Measurements from ENCODE around the gene CBX8.
"Not testable (repeated sequence)": the region's sequence is repeated elsewhere in the genome, so short reads cannot be mapped to it uniquely, and the experiment has no call there.

Gene CBX8

DNA sequence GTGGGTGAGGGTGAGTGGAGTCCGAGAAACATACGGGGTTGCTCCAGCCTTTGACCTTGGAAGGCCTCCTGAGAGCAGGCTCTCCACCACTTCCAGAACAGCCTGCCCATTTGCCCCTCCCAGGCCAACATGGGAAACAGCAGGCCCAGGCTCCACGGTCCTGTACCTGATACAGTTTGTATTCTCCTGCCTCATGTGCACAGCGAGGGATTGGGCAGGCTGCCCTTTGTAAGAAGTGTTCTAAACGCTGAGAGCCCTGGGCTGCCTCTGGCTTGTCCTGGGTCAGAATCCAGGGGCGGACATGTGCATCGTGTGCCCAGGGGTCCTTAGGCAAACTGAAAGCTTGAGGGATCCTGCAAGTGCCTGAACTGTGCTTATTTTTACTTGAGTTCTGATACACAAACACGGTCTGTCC is 22.3 kb downstream of the CBX8 start:
- no peak for DNase-seq
- TF ChIP-seq POLR2A (IDR thresholded peaks at IDR 0.05; ENCODE audit: low read length) (no peak), GATA1 (IDR thresholded peaks at IDR 0.05; ENCODE audit: low read depth, low read length) (no peak)

DNA sequence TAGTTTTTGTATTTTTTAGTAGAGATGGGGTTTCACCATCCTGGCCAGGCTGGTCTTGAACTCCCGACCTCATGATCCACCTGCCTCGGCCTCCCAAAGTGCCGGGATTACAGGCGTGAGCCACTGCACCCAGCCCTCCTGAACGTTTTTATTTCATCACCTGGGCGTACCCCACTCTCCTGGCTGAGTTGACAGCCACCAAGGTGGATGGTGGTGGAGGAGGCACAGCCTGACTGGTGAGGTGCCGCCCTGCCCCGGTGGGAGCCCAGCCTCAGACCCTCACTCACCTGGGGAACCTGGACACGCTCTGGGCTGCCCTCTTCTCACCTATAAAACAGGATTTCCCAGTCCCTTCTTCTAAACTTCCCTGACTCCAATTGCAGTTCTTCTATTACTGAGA is 24.2 kb downstream of the CBX8 start:
- not testable (repeated sequence) for DNase-seq

- no peak for TF ChIP-seq GATA1 (IDR thresholded peaks at IDR 0.05; ENCODE audit: low read depth, low read length)
- no peak for TF ChIP-seq POLR2A (IDR thresholded peaks at IDR 0.05; ENCODE audit: low read length)
These were observed 25.6 kb downstream of the CBX8 start for GRCh38 chr17:79771276-79771675.

DNA sequence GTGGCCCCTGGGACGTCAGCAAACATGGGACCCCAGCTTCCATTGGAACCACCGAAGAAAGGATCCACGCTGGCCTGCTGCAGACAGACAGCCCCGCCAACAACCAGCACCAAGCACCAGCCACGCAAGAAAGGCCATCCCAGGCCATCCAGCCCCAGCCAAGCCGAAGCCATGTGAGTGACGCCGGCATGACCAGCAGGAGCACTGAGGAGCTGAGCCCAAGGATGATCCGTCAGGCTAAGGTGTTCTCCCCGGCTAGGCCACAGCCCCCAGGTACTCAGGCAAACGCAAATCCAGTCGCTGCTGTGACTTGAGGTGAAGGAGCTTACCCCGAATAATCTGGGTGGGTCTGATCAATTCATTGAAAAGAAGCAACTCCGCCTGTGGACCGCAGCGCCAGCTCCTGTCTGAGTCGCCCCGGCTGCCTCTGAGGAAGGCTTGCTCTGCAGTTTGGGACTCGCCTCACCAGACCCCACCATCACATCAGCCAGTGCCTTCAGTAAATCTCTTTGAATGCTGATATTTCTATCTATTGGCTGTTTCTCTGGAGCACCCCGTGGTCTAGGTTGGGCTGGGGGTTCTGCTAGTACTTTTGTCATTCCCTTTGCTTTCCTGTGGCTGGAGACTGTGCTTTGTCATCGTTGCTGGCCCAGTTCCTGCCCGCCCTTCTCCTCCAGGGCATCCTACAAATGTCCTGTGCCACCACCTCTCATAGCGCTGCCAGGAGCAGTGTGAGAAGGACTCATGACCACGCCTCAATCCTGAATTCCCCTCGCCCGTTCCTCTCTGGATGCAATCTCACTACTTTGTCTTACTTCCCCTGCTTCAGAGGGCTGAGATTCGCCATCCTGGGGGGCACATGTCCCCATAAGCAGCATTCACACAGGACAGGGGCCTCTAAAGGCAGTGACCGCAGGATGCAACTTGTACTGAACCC is 27.0 kb downstream of the CBX8 start:
- no peak for DNase-seq
- TF ChIP-seq GATA1 (IDR thresholded peaks at IDR 0.05; ENCODE audit: low read depth, low read length) (no peak), POLR2A (IDR thresholded peaks at IDR 0.05; ENCODE audit: low read length) (no peak)

More at GRCh38 chr17:79771276-79771675, 25.6 kb downstream of the CBX8 start:
- no peak for DNase-seq

GRCh38 chr17:79765708-79766107 is 31.2 kb downstream of the CBX8 start:
- TF ChIP-seq POLR2A (IDR thresholded peaks at IDR 0.05; ENCODE audit: low read length) (no peak), GATA1 (IDR thresholded peaks at IDR 0.05; ENCODE audit: low read depth, low read length) (no peak)
- no peak for DNase-seq

- TF ChIP-seq POLR2A (IDR thresholded peaks at IDR 0.05; ENCODE audit: low read length), result no peak
- no peak for TF ChIP-seq GATA1 (IDR thresholded peaks at IDR 0.05; ENCODE audit: low read depth, low read length)
- no peak for DNase-seq
These were observed 34.8 kb downstream of the CBX8 start for GRCh38 chr17:79761894-79762589.

DNA sequence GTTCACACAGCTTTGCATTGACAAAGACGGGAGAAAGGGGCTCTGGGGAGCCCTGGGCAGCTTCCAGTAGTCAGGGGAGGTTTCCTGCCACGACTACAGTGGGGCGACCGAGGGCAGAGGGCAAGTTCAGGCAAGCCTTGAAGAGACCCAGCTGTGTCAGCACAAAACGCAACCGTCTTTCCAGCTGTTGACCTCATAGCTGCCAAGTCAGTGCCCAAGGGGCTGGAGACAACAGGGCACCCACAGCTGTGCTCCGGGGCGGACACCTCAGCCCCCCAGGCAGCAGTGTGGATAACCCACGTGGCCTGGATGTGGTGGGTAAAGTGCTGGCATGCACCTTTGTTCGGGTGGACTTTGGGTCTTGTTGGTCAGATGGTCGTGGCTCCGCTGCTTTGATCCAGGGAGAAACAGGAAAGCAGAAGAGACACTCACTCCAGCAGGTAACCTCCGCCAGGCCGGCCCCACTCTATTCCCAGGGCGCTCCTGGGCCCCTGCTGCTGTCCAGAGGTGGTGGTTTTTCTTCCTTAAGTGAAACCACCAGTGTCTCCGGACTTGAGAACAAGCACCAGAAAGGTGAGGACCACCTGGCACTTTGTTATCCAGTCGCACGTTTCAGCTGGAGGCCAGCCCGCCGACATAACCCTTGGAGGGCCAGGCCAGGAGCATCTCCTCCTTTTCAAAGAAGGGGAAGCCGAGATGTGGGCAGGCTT is 36.5 kb downstream of the CBX8 start:
- DNase-seq, result no peak
- TF ChIP-seq POLR2A (IDR thresholded peaks at IDR 0.05; ENCODE audit: low read length) (no peak), GATA1 (IDR thresholded peaks at IDR 0.05; ENCODE audit: low read depth, low read length) (no peak)

DNA sequence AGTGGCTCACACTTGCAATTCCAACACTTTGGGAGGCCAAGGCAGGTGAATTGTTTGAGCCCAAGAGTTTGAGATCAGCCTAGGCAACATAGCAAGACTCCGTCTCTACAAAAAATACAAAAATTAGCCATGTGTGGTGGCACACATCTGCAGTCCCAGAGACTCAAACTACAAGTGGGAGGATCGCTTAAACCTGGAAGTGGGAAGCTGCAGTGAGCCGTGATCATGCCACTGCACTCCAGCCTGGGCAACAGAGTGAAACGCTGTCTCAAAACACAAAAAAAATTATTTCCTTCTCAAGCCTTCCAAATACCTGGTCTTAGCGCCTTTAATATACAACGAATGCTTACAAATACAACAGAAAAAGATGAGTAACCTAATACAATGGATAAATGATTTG is 38.6 kb downstream of the CBX8 start:
- no peak for TF ChIP-seq GATA1 (IDR thresholded peaks at IDR 0.05; ENCODE audit: low read depth, low read length)
- no peak for TF ChIP-seq POLR2A (IDR thresholded peaks at IDR 0.05; ENCODE audit: low read length)
- DNase-seq, result no peak

DNA sequence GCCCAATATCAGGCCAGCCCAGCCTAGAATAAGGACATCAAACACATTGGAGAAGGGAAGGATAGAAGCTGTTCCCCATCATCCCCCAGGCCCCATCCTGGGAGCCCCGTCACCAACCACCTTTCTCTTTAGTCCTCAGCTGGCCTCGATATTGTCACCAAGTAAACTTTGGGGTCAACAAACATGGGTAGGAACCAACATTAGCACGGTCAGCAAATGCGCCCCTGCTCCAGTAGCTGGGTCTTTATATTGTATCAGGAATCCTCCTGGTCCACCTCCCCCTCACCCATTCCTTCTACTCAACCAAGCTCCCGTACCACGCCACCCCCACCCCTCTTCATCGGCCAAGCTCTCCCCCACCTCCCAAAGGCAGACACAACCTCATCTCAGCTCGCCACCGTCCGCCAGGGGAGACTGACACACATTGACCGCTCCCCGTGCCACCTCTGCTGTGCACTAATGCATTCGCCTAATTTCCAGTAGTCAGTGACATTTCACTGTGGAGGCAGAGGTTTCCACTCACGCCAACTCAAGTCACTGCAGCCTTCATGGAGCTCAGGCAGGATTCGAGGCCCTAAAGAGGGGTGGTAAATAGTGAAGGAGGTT is 39.6 kb downstream of the CBX8 start:
- no peak for DNase-seq
- TF ChIP-seq POLR2A (IDR thresholded peaks at IDR 0.05; ENCODE audit: low read length) (no peak), GATA1 (IDR thresholded peaks at IDR 0.05; ENCODE audit: low read depth, low read length) (no peak)

GRCh38 chr17:79755591-79755990 is 41.3 kb downstream of the CBX8 start:
- TF ChIP-seq POLR2A (IDR thresholded peaks at IDR 0.05; ENCODE audit: low read length), result no peak
- TF ChIP-seq GATA1 (IDR thresholded peaks at IDR 0.05; ENCODE audit: low read depth, low read length), result no peak
- no peak for DNase-seq

DNA sequence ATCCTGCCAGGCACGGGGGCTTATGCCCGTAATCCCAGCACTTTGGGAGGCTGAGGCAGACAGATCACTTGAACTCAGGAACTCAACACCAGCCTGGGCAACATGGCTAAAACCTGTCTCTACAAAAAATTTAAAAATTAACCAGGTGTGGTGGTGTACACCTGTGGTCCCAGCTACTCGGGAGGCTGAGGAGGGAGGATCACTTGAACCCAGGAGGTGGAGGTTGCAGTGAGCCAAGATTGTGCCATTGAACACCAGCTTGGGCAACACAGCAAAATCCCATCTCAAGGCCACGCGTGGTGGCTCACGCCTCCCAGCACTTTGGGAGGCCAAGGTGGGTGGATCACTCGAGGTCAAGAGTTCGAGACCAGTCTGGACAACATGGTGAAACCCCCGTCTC is 42.0 kb downstream of the CBX8 start:
- not testable (repeated sequence) for DNase-seq

GRCh38 chr17:79754370-79754769 is 42.5 kb downstream of the CBX8 start:
- no peak for DNase-seq
- no peak for TF ChIP-seq GATA1 (IDR thresholded peaks at IDR 0.05; ENCODE audit: low read depth, low read length)
- TF ChIP-seq POLR2A (IDR thresholded peaks at IDR 0.05; ENCODE audit: low read length), result no peak

GRCh38 chr17:79752175-79752574 is 44.7 kb downstream of the CBX8 start:
- no peak for DNase-seq
- no peak for TF ChIP-seq GATA1 (IDR thresholded peaks at IDR 0.05; ENCODE audit: low read depth, low read length)
- TF ChIP-seq POLR2A (IDR thresholded peaks at IDR 0.05; ENCODE audit: low read length), result no peak

Data from erythroblast (primary cell).